ENCODE data around the gene IQUB. TPM values are rescaled to one million over a fixed set of nuclear protein-coding genes. Genes with fewer than 3 reads are reported as not detected.

Gene IQUB
- total RNA-seq, 3 donors from 2014 or later = 0.26 to 0.41 TPM; not detected in 1

DNA sequence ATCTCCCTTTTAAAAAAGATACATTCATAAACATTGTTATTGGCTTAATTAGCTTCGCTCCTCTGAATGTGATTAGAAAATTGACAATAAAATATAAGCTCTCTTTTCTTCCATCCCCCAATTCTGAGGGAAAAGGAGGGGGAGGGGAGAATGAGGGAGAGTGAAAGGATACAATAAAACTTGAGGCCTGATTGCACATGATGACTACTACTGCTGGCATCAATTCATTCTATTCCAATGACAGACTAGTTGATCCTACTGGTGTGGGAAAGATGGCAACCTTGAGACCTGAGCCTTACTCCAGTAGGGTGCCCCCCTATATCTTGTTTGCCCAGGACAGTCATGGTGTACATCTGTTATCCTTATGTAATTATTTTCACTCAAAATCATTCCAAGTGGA, 4.5 kb upstream of the IQUB start:
- intact Hi-C loops (cut with DNase I, micrococcal nuclease) = loop anchor here in 1 of 2 donors (5.0 kb wide), 1 partner anchor 47 kb away; no protein-coding TSS in a partner anchor
- no peak overlapping the region for H3K4me3 ChIP-seq
- no peak for TF ChIP-seq CTCF (IDR thresholded peaks at IDR 0.05)
- ATAC-seq (no peak), DNase-seq (no peak)
- H3K9me3 ChIP-seq = no peaks in the 10 kb centered on the region
- H3K36me3 ChIP-seq (ENCODE audit: low read depth) = no peaks in the 10 kb centered on the region
- H3K4me1 ChIP-seq (ENCODE audit: low read depth) = peaks cover 4% of the 10 kb centered on the region

DNA sequence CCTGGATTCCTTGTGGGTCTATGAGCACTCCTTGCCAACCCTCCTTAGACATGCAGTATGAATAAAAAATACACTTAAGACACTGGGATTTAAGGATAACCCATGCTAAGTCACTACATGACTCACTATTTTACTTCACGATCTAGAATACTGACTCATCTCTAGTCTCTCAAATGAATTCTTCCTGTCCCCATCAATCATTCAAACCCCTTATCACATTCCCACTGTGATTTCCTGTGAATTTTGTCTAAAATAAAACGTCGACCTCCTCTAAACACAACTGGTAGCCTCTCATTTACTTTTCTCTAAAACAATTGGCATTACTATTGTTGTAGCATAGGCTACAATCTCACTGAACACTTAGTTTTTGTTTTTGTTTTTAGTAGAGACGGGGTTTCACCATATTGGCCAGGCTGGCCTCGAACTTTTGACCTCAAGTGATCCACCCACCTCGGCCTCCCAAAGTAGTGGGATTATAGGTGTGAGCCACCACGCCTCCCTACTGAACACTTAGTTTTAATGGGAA, 3.9 kb upstream of the IQUB start:
- Histone ChIP-seq H3K9me3 (no peaks in the 10 kb centered on the region), H3K36me3 (ENCODE audit: low read depth) (no peaks in the 10 kb centered on the region), H3K4me1 (ENCODE audit: low read depth) (peaks cover 8% of the 10 kb centered on the region), H3K4me3 (no peak overlapping the region)
- no peak for ATAC-seq
- intact Hi-C loops (cut with DNase I, micrococcal nuclease) = loop anchor here in 1 of 2 donors (5.0 kb wide), 1 partner anchor 46 kb away; no protein-coding TSS in a partner anchor
- no peak for TF ChIP-seq CTCF (IDR thresholded peaks at IDR 0.05)
- DNase-seq = no peak

DNA sequence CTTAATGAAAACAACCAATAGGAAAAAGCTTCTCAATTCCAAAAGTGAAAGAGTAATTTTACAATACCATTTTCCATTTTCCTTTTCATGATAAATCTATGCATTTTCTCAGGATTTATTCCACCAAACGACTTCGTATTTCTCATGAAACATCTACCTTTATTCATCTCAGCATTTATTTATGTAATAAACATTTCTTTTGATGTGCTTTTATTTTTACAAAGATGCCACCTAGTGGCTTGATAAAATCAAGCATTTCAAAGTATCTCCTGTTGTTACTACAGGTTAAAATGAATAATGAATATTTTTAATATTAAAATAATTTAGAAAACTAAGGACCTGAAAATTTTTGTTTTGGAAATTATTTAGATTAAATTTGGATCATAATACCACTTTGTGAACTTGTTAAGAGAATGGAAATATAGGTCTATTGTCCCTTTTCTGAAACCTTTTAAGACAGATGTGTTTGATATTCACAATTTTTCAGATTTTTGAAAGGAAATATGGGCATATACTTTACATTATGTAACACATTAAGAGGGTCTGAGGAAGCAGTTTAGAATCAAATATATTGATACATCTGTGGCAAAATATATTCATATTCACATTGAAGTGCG, 2.7 kb upstream of the IQUB start:
- no peak for ATAC-seq
- Histone ChIP-seq H3K9me3 (no peaks in the 10 kb centered on the region), H3K4me3 (no peak overlapping the region), H3K4me1 (ENCODE audit: low read depth) (peaks cover 12% of the 10 kb centered on the region), H3K36me3 (ENCODE audit: low read depth) (no peaks in the 10 kb centered on the region)
- DNase-seq = no peak
- intact Hi-C loops (cut with DNase I, micrococcal nuclease) = loop anchor here in 1 of 2 donors (5.0 kb wide), 1 partner anchor 45 kb away; no protein-coding TSS in a partner anchor
- no peak for TF ChIP-seq CTCF (IDR thresholded peaks at IDR 0.05)

DNA sequence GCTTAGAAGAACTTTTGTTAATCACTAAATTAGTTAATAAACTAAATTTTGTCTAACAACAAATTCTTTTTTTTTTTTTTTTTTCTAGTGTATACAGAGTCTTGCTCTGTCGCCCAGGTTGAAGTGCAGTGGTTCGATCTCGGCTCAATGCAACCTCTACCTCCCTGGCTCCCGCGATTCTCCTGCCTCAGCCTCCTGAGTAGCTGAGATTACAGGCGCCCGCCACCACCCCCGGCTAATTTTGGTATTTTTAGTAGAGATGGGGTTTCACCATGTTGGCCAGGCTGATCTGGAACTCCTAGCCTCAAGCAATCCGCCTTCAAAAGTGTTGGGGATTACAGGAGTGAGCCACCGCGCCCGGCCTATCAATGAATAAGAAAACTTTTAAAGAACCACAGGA, 1.1 kb upstream of the IQUB start:
- Histone ChIP-seq H3K9me3 (no peaks in the 10 kb centered on the region), H3K4me3 (no peak overlapping the region), H3K4me1 (ENCODE audit: low read depth) (peaks cover 12% of the 10 kb centered on the region), H3K36me3 (ENCODE audit: low read depth) (no peaks in the 10 kb centered on the region)
- intact Hi-C loops (cut with DNase I, micrococcal nuclease) = loop anchor here in 1 of 2 donors (5.0 kb wide), 1 partner anchor 43 kb away; no protein-coding TSS in a partner anchor
- TF ChIP-seq CTCF (IDR thresholded peaks at IDR 0.05) = no peak
- DNase-seq = peak; percentile 19 to 52 (median 35)
- no peak for ATAC-seq

DNA sequence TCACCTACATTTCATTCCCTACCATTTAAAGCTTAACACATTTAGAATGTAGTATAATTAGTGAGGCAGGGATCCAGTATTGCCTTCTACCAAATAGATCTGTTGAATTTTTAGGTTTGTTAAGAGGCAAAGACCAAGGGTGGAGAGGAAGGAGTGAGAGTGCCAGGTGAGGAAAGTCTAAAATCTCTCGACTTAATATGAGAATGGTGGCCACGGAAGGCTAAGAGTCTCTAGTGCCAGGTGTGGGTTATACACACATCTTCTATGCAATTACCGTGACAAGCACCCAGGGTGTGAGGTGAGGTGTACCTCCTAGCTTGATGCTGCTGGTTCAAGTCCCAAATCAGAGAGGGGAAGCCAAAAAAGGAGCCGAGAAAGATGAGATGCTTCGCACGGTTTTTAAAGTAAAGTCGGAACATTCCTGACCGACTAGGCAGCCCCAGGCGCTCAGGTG, 439 bp downstream of the IQUB start:
- Histone ChIP-seq H3K4me1 (ENCODE audit: low read depth) (peaks cover 12% of the 10 kb centered on the region), H3K4me3 (no peak overlapping the region), H3K9me3 (no peaks in the 10 kb centered on the region), H3K36me3 (ENCODE audit: low read depth) (no peaks in the 10 kb centered on the region)
- DNase-seq = no peak
- intact Hi-C loops (cut with DNase I, micrococcal nuclease) = no loop called here
- no peak for ATAC-seq
- TF ChIP-seq CTCF (IDR thresholded peaks at IDR 0.05) = no peak

All from mucosa of descending colon (tissue), 3 donors.